ENCODE data around the gene RANBP9.

DNA sequence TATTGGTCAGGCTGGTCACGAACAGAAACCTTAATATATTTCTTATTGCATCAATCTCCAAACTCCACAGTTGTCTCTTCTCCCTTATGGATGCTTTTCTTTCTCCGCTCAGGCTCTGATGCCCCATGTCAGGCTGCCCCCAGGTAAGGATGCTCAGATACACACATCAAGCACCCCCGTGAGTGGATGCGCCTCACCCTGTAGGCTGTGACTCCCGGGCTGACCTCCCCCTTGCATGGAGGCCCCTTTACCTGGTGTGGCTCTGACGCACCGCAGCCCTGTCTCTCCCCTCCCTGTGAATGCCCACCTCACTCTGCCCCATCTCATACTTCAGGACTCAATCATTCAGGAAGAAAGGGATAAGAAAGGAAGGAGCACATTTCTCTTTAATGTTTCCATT is 19.1 kb upstream of the RANBP9 start:
- no peak for TF ChIP-seq GATA3 (IDR thresholded peaks at IDR 0.05; ENCODE audit: low read depth, low read length)
- TF ChIP-seq GATA2 (IDR thresholded peaks at IDR 0.05; ENCODE audit: low read depth, low read length) = no peak

All from SH-SY5Y (cell line).